ENCODE results near the gene ACTN1.

The ACTN1 gene

DNA sequence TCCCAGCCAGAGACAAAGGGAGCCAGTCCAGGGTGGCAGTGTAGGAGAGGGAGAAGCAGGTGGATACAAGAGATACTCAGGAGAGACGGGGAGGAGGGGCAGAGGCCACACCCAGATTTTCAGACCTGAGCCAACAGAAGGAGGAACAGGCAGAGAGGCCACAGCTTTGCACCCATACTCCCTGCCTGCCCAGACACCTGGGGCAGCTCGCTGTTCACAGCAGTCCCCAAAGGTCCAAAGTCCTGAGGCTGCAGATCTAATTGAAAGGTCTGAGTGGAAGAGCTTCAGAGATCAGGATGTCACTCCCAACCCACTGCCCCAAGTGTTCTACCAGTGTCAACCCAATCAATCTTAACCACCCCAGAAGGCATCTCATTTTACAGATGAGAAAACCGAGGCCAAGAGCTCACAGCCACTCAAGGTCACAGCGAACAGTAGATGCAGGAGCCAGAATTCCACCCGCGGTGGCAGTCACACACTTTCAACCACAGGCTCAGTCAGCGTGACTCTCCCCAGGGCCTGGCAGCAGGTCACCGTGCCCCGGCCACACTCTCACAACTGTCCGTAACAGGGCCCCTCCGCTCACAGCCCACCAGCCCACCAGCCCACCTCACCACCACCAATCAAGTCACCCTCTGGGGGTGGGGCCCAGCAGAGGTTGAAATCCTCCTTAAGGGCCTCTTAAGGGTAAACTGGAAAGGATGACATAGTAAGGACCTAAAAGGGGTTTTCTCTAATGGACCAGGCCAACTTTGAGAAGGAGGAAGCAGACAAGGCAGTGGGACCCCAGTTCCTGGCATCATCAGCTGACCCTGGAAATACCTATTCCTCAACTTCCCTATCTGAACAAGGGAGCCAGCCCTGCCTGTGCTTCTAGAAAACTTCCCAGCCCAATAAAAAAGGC lies 33.3 kb downstream of the ACTN1 start:
- Histone ChIP-seq H3K79me1 (replicated peaks; ENCODE audit: low read length, poor library complexity, severe bottlenecking) (no peaks in the 10 kb centered on the region), H3K4ac (ENCODE audit: low read depth in 1 of 2, low read length in 2 of 2) (no peak overlapping the region), H2BK15ac (ENCODE audit: low read depth, poor library complexity, severe bottlenecking) (peak overlapping the region; percentile 77), H2BK5ac (ENCODE audit: low read depth, low read length, poor library complexity, severe bottlenecking) (no peak overlapping the region), H3K9me3 (ENCODE audit: control insufficient read depth, low read length) (no peaks in the 10 kb centered on the region), H3K14ac (ENCODE audit: low read length in 2 of 2) (peak overlapping the region in 1 of 2 experiments; percentile 35), H3K27ac (ENCODE audit: low read length, poor library complexity, severe bottlenecking) (no peak overlapping the region), H3K4me3 (ENCODE audit: insufficient read depth in 1 of 2, low read depth in 1 of 2, low read length in 2 of 2) (no peak overlapping the region), H2BK120ac (ENCODE audit: low read depth, low read length) (peak overlapping the region; percentile 20), H3K4me1 (ENCODE audit: control insufficient read depth, insufficient read depth, low read depth, low read length) (peaks cover 65% of the 10 kb centered on the region), H3K36me3 (ENCODE audit: control insufficient read depth in 1 of 2, insufficient read depth in 2 of 2, low read depth in 1 of 2, low read length in 2 of 2) (peaks cover 13 to 33% of the 10 kb centered on the region in 2 experiments), H2AFZ (ENCODE audit: low read depth, low read length) (no peak overlapping the region), H4K8ac (ENCODE audit: low read length) (peak overlapping the region; percentile 41), H3K27me3 (ENCODE audit: control insufficient read depth in 1 of 2, insufficient read depth in 1 of 2, low read length in 2 of 2) (no peaks in the 10 kb centered on the region), H2AK5ac (ENCODE audit: low read length, severe bottlenecking) (peak overlapping the region; percentile 58), H3K9ac (ENCODE audit: low read length) (no peak overlapping the region), H4K91ac (ENCODE audit: low read length) (peak overlapping the region; percentile 23), H3K4me2 (ENCODE audit: low read length, poor library complexity, severe bottlenecking) (no peak overlapping the region), H3K23ac (ENCODE audit: low read length in 2 of 2) (no peak overlapping the region), H3K18ac (ENCODE audit: low read depth in 1 of 2, low read length in 2 of 2) (peak overlapping the region; percentile 17 to 59), H2BK12ac (ENCODE audit: low read length in 2 of 2) (peak overlapping the region; percentile 18 to 81)
- DNase-seq = no peak
- WGBS = 92% methylated on average over 10 of the region's 11 CpGs

DNA sequence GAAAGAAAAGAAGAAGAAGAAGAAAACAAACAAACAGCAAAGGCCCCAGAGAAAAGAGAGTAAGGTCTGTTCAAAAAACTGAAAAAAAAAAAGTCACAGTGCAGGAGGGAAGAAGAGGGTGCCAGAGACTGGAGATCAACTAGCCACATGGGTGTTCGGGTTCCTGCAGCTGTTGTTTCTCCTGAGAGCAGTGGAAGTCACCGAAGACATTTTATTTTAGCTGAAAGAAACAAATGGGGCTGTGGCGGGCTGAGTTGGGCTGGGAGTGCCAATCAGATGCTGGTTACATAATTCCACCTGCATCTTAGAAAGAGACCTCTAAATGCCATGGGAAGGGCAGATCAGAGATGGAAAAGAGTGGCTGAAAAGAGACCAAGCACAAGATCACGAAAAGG lies 33.9 kb downstream of the ACTN1 start:
- H3K4me3 ChIP-seq (ENCODE audit: insufficient read depth in 1 of 2, low read depth in 1 of 2, low read length in 2 of 2) = no peak overlapping the region
- no peaks in the 10 kb centered on the region for H3K79me1 ChIP-seq (replicated peaks; ENCODE audit: low read length, poor library complexity, severe bottlenecking)
- no peak for DNase-seq
- peak overlapping the region; percentile 6 for H2AK5ac ChIP-seq (ENCODE audit: low read length, severe bottlenecking)
- no peaks in the 10 kb centered on the region for H3K9me3 ChIP-seq (ENCODE audit: control insufficient read depth, low read length)
- peaks cover 68% of the 10 kb centered on the region for H3K4me1 ChIP-seq (ENCODE audit: control insufficient read depth, insufficient read depth, low read depth, low read length)
- H3K27ac ChIP-seq (ENCODE audit: low read length, poor library complexity, severe bottlenecking) = no peak overlapping the region
- no peak overlapping the region for H2BK12ac ChIP-seq (ENCODE audit: low read length in 2 of 2)
- no peak overlapping the region for H2BK15ac ChIP-seq (ENCODE audit: low read depth, poor library complexity, severe bottlenecking)
- no peak overlapping the region for H3K9ac ChIP-seq (ENCODE audit: low read length)
- no peak overlapping the region for H3K4ac ChIP-seq (ENCODE audit: low read depth in 1 of 2, low read length in 2 of 2)
- no peaks in the 10 kb centered on the region for H3K27me3 ChIP-seq (ENCODE audit: control insufficient read depth in 1 of 2, insufficient read depth in 1 of 2, low read length in 2 of 2)
- 86% methylated on average over 4 of the region's 4 CpGs for whole genome bisulfite sequencing
- no peak overlapping the region for H4K91ac ChIP-seq (ENCODE audit: low read length)
- H2BK120ac ChIP-seq (ENCODE audit: low read depth, low read length) = no peak overlapping the region
- H3K36me3 ChIP-seq (ENCODE audit: control insufficient read depth in 1 of 2, insufficient read depth in 2 of 2, low read depth in 1 of 2, low read length in 2 of 2) = peaks cover 13 to 33% of the 10 kb centered on the region in 2 experiments
- H2BK5ac ChIP-seq (ENCODE audit: low read depth, low read length, poor library complexity, severe bottlenecking) = no peak overlapping the region
- no peak overlapping the region for H3K14ac ChIP-seq (ENCODE audit: low read length in 2 of 2)
- H3K4me2 ChIP-seq (ENCODE audit: low read length, poor library complexity, severe bottlenecking) = no peak overlapping the region
- no peak overlapping the region for H4K8ac ChIP-seq (ENCODE audit: low read length)
- H2AFZ ChIP-seq (ENCODE audit: low read depth, low read length) = no peak overlapping the region
- no peak overlapping the region for H3K23ac ChIP-seq (ENCODE audit: low read length in 2 of 2)
- H3K18ac ChIP-seq (ENCODE audit: low read depth in 1 of 2, low read length in 2 of 2) = no peak overlapping the region

DNA sequence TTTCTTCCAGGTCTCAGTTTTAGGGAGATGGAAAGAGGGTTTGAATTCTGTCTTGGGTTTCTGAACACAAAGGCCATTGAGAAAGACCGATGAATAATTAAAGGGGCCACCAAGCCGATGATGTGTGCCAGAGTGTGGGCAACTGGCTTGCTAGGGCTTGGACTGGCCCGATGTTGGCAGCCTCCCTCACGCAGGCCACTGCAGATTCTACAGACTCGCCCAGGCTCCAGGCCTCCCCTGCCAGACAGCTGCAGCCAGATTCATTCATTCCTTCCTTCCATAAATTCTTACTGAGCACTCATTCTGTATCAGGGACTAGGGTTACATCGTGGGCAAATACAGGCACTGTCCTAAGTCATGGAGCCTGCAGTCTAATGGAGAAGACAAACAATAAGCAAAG lies 34.9 kb downstream of the ACTN1 start:
- Histone ChIP-seq H3K4me1 (ENCODE audit: control insufficient read depth, insufficient read depth, low read depth, low read length) (peaks cover 69% of the 10 kb centered on the region), H3K27ac (ENCODE audit: low read length, poor library complexity, severe bottlenecking) (peak overlapping the region; percentile 45), H3K4ac (ENCODE audit: low read depth in 1 of 2, low read length in 2 of 2) (no peak overlapping the region), H3K27me3 (ENCODE audit: control insufficient read depth in 1 of 2, insufficient read depth in 1 of 2, low read length in 2 of 2) (no peaks in the 10 kb centered on the region), H3K9ac (ENCODE audit: low read length) (no peak overlapping the region), H3K14ac (ENCODE audit: low read length in 2 of 2) (no peak overlapping the region), H4K8ac (ENCODE audit: low read length) (no peak overlapping the region), H2BK12ac (ENCODE audit: low read length in 2 of 2) (no peak overlapping the region), H3K4me2 (ENCODE audit: low read length, poor library complexity, severe bottlenecking) (no peak overlapping the region), H2AFZ (ENCODE audit: low read depth, low read length) (no peak overlapping the region), H3K18ac (ENCODE audit: low read depth in 1 of 2, low read length in 2 of 2) (peak overlapping the region; percentile 29 to 58), H3K9me3 (ENCODE audit: control insufficient read depth, low read length) (no peaks in the 10 kb centered on the region), H4K91ac (ENCODE audit: low read length) (no peak overlapping the region), H2BK15ac (ENCODE audit: low read depth, poor library complexity, severe bottlenecking) (peak overlapping the region; percentile 26), H3K36me3 (ENCODE audit: control insufficient read depth in 1 of 2, insufficient read depth in 2 of 2, low read depth in 1 of 2, low read length in 2 of 2) (peaks cover 13 to 33% of the 10 kb centered on the region in 2 experiments), H2AK5ac (ENCODE audit: low read length, severe bottlenecking) (peak overlapping the region; percentile 32), H3K79me1 (replicated peaks; ENCODE audit: low read length, poor library complexity, severe bottlenecking) (no peaks in the 10 kb centered on the region), H3K4me3 (ENCODE audit: insufficient read depth in 1 of 2, low read depth in 1 of 2, low read length in 2 of 2) (no peak overlapping the region), H3K23ac (ENCODE audit: low read length in 2 of 2) (no peak overlapping the region), H2BK120ac (ENCODE audit: low read depth, low read length) (no peak overlapping the region), H2BK5ac (ENCODE audit: low read depth, low read length, poor library complexity, severe bottlenecking) (no peak overlapping the region)
- 93% methylated on average over 6 of the region's 6 CpGs for WGBS
- no peak for DNase-seq

DNA sequence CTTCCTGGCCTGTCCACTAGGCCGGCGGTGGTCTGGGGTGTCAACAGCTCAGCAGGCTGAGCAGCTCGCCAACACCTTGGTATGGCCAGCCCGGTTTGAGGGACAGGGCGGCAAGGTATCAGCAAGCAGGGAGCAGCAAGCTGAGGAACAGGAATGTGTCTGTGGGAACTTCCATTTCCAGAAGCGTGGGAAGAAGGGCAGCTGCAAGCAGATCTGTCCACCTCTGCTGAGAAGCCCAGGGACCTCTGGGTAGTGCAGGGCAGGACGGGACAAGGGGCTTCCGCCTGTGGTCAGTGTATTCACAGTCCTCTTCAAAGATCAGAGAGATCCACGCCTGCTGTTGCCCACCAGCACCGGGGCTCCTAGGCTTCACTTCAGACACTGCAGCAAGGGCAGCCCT lies 36.0 kb downstream of the ACTN1 start:
- WGBS = 90% methylated on average over 10 of the region's 10 CpGs
- peak overlapping the region in 1 of 2 experiments; percentile 13 for H3K4ac ChIP-seq (ENCODE audit: low read depth in 1 of 2, low read length in 2 of 2)
- no peak overlapping the region for H2BK15ac ChIP-seq (ENCODE audit: low read depth, poor library complexity, severe bottlenecking)

More for the DNA sequence above, 36.0 kb downstream of the ACTN1 start:
- peak overlapping the region; percentile 29 to 60 for H3K18ac ChIP-seq (ENCODE audit: low read depth in 1 of 2, low read length in 2 of 2)
- H3K79me1 ChIP-seq (replicated peaks; ENCODE audit: low read length, poor library complexity, severe bottlenecking) = no peaks in the 10 kb centered on the region
- peak overlapping the region; percentile 32 for H2AK5ac ChIP-seq (ENCODE audit: low read length, severe bottlenecking)
- H4K91ac ChIP-seq (ENCODE audit: low read length) = peak overlapping the region; percentile 48
- no peaks in the 10 kb centered on the region for H3K9me3 ChIP-seq (ENCODE audit: control insufficient read depth, low read length)
- H3K4me1 ChIP-seq (ENCODE audit: control insufficient read depth, insufficient read depth, low read depth, low read length) = peaks cover 69% of the 10 kb centered on the region
- no peak for DNase-seq
- H2BK120ac ChIP-seq (ENCODE audit: low read depth, low read length) = no peak overlapping the region
- H3K27me3 ChIP-seq (ENCODE audit: control insufficient read depth in 1 of 2, insufficient read depth in 1 of 2, low read length in 2 of 2) = no peaks in the 10 kb centered on the region
- peak overlapping the region in 1 of 2 experiments; percentile 75 for H3K14ac ChIP-seq (ENCODE audit: low read length in 2 of 2)
- no peak overlapping the region for H3K4me2 ChIP-seq (ENCODE audit: low read length, poor library complexity, severe bottlenecking)
- no peak overlapping the region for H3K23ac ChIP-seq (ENCODE audit: low read length in 2 of 2)
- no peak overlapping the region for H2AFZ ChIP-seq (ENCODE audit: low read depth, low read length)
- H4K8ac ChIP-seq (ENCODE audit: low read length) = peak overlapping the region; percentile 66
- H3K27ac ChIP-seq (ENCODE audit: low read length, poor library complexity, severe bottlenecking) = peak overlapping the region; percentile 84
- no peak overlapping the region for H2BK5ac ChIP-seq (ENCODE audit: low read depth, low read length, poor library complexity, severe bottlenecking)
- no peak overlapping the region for H3K9ac ChIP-seq (ENCODE audit: low read length)
- H2BK12ac ChIP-seq (ENCODE audit: low read length in 2 of 2) = peak overlapping the region; percentile 50 to 61
- peaks cover 13 to 33% of the 10 kb centered on the region in 2 experiments for H3K36me3 ChIP-seq (ENCODE audit: control insufficient read depth in 1 of 2, insufficient read depth in 2 of 2, low read depth in 1 of 2, low read length in 2 of 2)
- no peak overlapping the region for H3K4me3 ChIP-seq (ENCODE audit: insufficient read depth in 1 of 2, low read depth in 1 of 2, low read length in 2 of 2)
